H1 (cell line): ENCODE data around the gene LRRK1. TPM values are rescaled to one million over a fixed set of nuclear protein-coding genes. Genes with fewer than 3 reads are reported as not detected.
A peak's percentile ranks its signal among the peaks of the same experiment; 100 is the strongest.

Experiments used
- CTCF ChIA-PET: fragments of 300-600 bp; sonication (Branson Sonifier 250); formaldehyde crosslinking; loops from one replicate; lab custom pipeline; 2021; ENCODE audit not compliant: partially characterized antibody; lab: Charles Lee
- POLR2A ChIA-PET: fragments of 300-600 bp; sonication (Branson Sonifier 250); formaldehyde crosslinking; loops from one replicate; lab custom pipeline; 2021; ENCODE audit warnings: inconsistent platforms; ENCODE audit not compliant: partially characterized antibody; lab: Charles Lee
- DNase-seq, 2 experiments: peaks; one replicate each; pipeline versions ENCODE4 v3.0.0 to v3.0.0-alpha.2; 2010 to 2022; ENCODE audit warnings: low spot score in 2 of 2, low read depth in 1 of 2, mixed read lengths in 1 of 2
- FAIRE-seq: peaks from 2 replicates; lab custom pipeline; 2011; peaks lifted over from hg19 to GRCh38; lab: Jason Lieb, UNC
- H2AFZ ChIP-seq: 2 replicates; pipeline ENCODE4 v1.8.1; 2012; ENCODE audit warnings: low read length, inconsistent platforms
- H2AK5ac ChIP-seq: 2 replicates; pipeline ENCODE4 v1.6.1; 2013; ENCODE audit warnings: low read depth, low read length
- H2BK120ac ChIP-seq: replicated peaks from 2 replicates; pipeline ENCODE3; 2013; ENCODE audit warnings: low read depth, low read length, inconsistent platforms
- H2BK12ac ChIP-seq: 2 replicates; pipeline ENCODE4 v1.6.1; 2013; ENCODE audit warnings: low read depth, low read length
- H2BK15ac ChIP-seq: 2 replicates; pipeline ENCODE4 v1.6.1; 2013; ENCODE audit warnings: low read length
- H2BK20ac ChIP-seq: 2 replicates; pipeline ENCODE4 v1.6.1; 2013; ENCODE audit warnings: low read length
- H2BK5ac ChIP-seq: 2 replicates; pipeline ENCODE4 v1.6.1; 2013; ENCODE audit warnings: low read depth, low read length
- H3K14ac ChIP-seq: 2 replicates; pipeline ENCODE4 v1.6.1; 2013; ENCODE audit warnings: inconsistent platforms; ENCODE audit not compliant: insufficient read length
- H3K18ac ChIP-seq: 2 replicates; pipeline ENCODE4 v1.6.1; 2013; ENCODE audit warnings: low read length; ENCODE audit errors: extremely low read depth
- H3K23ac ChIP-seq: 2 replicates; pipeline ENCODE4 v1.6.1; 2013; ENCODE audit warnings: inconsistent platforms; ENCODE audit not compliant: insufficient read length
- H3K23me2 ChIP-seq: 2 replicates; pipeline ENCODE4 v1.6.1; 2013; ENCODE audit warnings: low read depth, low read length
- H3K27ac ChIP-seq: 2 replicates; pipeline ENCODE4 v1.6.1; 2011; ENCODE audit warnings: low read depth, low read length, inconsistent platforms
- H3K27me3 ChIP-seq, 4 experiments: replicated peaks in 1 of 4; 1 replicate in 1 of 4; 2 replicates in 3 of 4; pipeline versions ENCODE4 v1.6.1 to v1.8.1; 2011 to 2013; ENCODE audit warnings: low read length in 3 of 4, mild to moderate bottlenecking in 3 of 4, inconsistent platforms in 2 of 4, mixed read lengths in 2 of 4, moderate library complexity in 1 of 4; ENCODE audit not compliant: control insufficient read depth in 3 of 4, insufficient read depth in 3 of 4; ENCODE audit errors: extremely low read depth in 1 of 4
- H3K36me3 ChIP-seq, 4 experiments: 2 replicates each; pipeline versions ENCODE4 v1.6.1 to v1.8.1; 2011 to 2013; ENCODE audit warnings: mild to moderate bottlenecking in 4 of 4, low read length in 3 of 4, moderate library complexity in 2 of 4, control low read depth in 1 of 4, inconsistent platforms in 1 of 4; ENCODE audit not compliant: insufficient read depth in 4 of 4, control insufficient read depth in 2 of 4
- H3K4ac ChIP-seq: replicated peaks from 2 replicates; pipeline ENCODE3; 2013; ENCODE audit warnings: low read length, low read depth, mixed read lengths, inconsistent platforms; ENCODE audit not compliant: insufficient read length
- H3K4me1 ChIP-seq, 4 experiments: replicated peaks in 1 of 4; 1 replicate in 1 of 4; 2 replicates in 3 of 4; pipeline versions ENCODE4 v1.6.1 to v1.8.1; 2011 to 2013; ENCODE audit warnings: low read length in 3 of 4, inconsistent platforms in 2 of 4, mixed read lengths in 1 of 4; ENCODE audit not compliant: insufficient read depth in 4 of 4, control insufficient read depth in 3 of 4
- H3K4me2 ChIP-seq, 2 experiments: 2 replicates each; pipeline versions ENCODE4 v1.6.1 to v1.8.1; 2011 to 2013; ENCODE audit warnings: low read depth in 2 of 2, low read length in 2 of 2, control low read depth in 1 of 2, inconsistent platforms in 1 of 2, mild to moderate bottlenecking in 1 of 2; ENCODE audit not compliant: insufficient read depth in 1 of 2
- H3K4me3 ChIP-seq, 4 experiments: fragments of 200-600, 300-600 bp in 1 of 4; sonication (generic), shearing (Covaris generic), sonication (Bioruptor Twin) in 1 of 4; 2 replicates each; pipeline versions ENCODE4 v1.5.1 to v1.8.1; 2011 to 2016; ENCODE audit warnings: low read length in 4 of 4, low read depth in 3 of 4, control low read depth in 2 of 4, inconsistent platforms in 2 of 4, mild to moderate bottlenecking in 2 of 4, mixed read lengths in 1 of 4, moderate library complexity in 1 of 4; ENCODE audit not compliant: insufficient read depth in 2 of 4; ENCODE audit errors: extremely low read depth in 1 of 4
- H3K56ac ChIP-seq: replicated peaks from 2 replicates; pipeline ENCODE3; 2013; ENCODE audit warnings: low read depth, mild to moderate bottlenecking, mixed read lengths, low read length, inconsistent platforms; ENCODE audit not compliant: insufficient read length
- H3K79me1 ChIP-seq: 2 replicates; pipeline ENCODE4 v1.6.1; 2013; ENCODE audit warnings: low read depth, low read length, control low read depth
- H3K79me2 ChIP-seq, 2 experiments: 2 replicates each; pipeline versions ENCODE4 v1.6.1 to v1.8.1; 2012 to 2013; ENCODE audit warnings: low read length in 2 of 2, mild to moderate bottlenecking in 2 of 2, inconsistent platforms in 1 of 2; ENCODE audit not compliant: insufficient read depth in 2 of 2, control insufficient read depth in 1 of 2
- H3K9ac ChIP-seq, 4 experiments: replicated peaks in 1 of 4; 1 replicate in 1 of 4; 2 replicates in 3 of 4; pipeline versions ENCODE4 v1.6.1 to v1.8.1; 2011 to 2013; ENCODE audit warnings: low read depth in 3 of 4, low read length in 3 of 4, control low read depth in 2 of 4, mild to moderate bottlenecking in 2 of 4, moderate library complexity in 2 of 4, inconsistent platforms in 1 of 4; ENCODE audit errors: extremely low read depth in 1 of 4
- H3K9me3 ChIP-seq, 2 experiments: 2 replicates each; pipeline versions ENCODE4 v1.6.1 to v1.8.1; 2012 to 2013; ENCODE audit warnings: mild to moderate bottlenecking in 2 of 2, moderate library complexity in 2 of 2, control low read depth in 1 of 2, inconsistent platforms in 1 of 2, low read depth in 1 of 2, low read length in 1 of 2, mixed read lengths in 1 of 2; ENCODE audit not compliant: insufficient read depth in 2 of 2
- H4K20me1 ChIP-seq, 2 experiments: replicated peaks in 1 of 2; 2 replicates each; pipeline versions ENCODE3 to v1.8.1; 2011 to 2013; ENCODE audit warnings: inconsistent platforms in 2 of 2, low read length in 2 of 2, mild to moderate bottlenecking in 1 of 2; ENCODE audit not compliant: insufficient read depth in 2 of 2, control insufficient read depth in 1 of 2
- H4K5ac ChIP-seq: 2 replicates; pipeline ENCODE4 v1.6.1; 2013; ENCODE audit warnings: low read length, low read depth, mixed read lengths, inconsistent platforms; ENCODE audit not compliant: insufficient read length
- H4K8ac ChIP-seq: 2 replicates; pipeline ENCODE4 v1.8.0; 2013; ENCODE audit warnings: mild to moderate bottlenecking, moderate library complexity, low read length, inconsistent platforms; ENCODE audit not compliant: insufficient read depth; ENCODE audit errors: extremely low read depth
- H4K91ac ChIP-seq: replicated peaks from 2 replicates; pipeline ENCODE3; 2013; ENCODE audit warnings: low read length, mixed read lengths, inconsistent platforms; ENCODE audit not compliant: insufficient read length
- KDM1A ChIP-seq: fragments of 200-600, 300-600 bp; sonication (generic); IDR thresholded peaks from 2 replicates; pipeline ENCODE4 v1.7.1; 2016; ENCODE audit warnings: mild to moderate bottlenecking, low read length, borderline replicate concordance
- KDM5A ChIP-seq: fragments of 200-600 bp; IDR thresholded peaks from 2 replicates; pipeline ENCODE4 v1.7.1; 2012; ENCODE audit warnings: mild to moderate bottlenecking, low read length, inconsistent platforms, mixed read lengths
- WGBS, 2 experiments: shearing (Covaris generic) in 1 of 2; methylation state at CpG; one replicate each; pipeline versions ENCODE4 v1.1.6 to v1.1.7; 2013 to 2015; ENCODE audit warnings: low lambda C conversion rate in 2 of 2, mixed read lengths in 2 of 2, inconsistent platforms in 1 of 2, low coverage in 1 of 2, missing lambda C conversion rate in 1 of 2; ENCODE audit not compliant: insufficient replicate concordance in 2 of 2, insufficient coverage in 1 of 2, insufficient read length in 1 of 2; ENCODE audit errors: extremely low coverage in 1 of 2, missing lambda C conversion rate in 1 of 2; 5-methylcytosine and 5-hydroxymethylcytosine counted together
- polyA plus RNA-seq, 7 experiments: library from polyadenylated mRNA; depleted of rRNA in 3 of 7; stranded (reverse) in 5 of 7; unstranded in 2 of 7; fragments of >200 nt in 5 of 7; fragments of 200-250 nt in 2 of 7; gene quantifications; 1 replicate in 5 of 7; 2 replicates in 1 of 7; 4 replicates in 1 of 7; pipeline versions ENCODE4 v1.2.1 to v1.2.3, GENCODE V29; 2011 to 2013; ENCODE audit warnings: missing spikeins in 2 of 7, mixed read lengths in 2 of 7
- total RNA-seq: library from RNA; stranded (reverse); fragmentation: NEBNext Ultra II Directional; extraction: Animal tissue kit (Norgen Biotek cat#: 25700); gene quantifications from 2 replicates; pipeline ENCODE4 v1.2.1, GENCODE V29; 2021

Gene LRRK1
- total and polyA plus RNA-seq, 2 of the 8 experiments (the other 6 are each of a cell fraction or from before 2014, with no cell fraction given), result 1.2 to 3.6 TPM

- WGBS, 2 experiments, result 85% methylated on average over 10 of the region's 10 CpGs; no CpG with 5 or more reads in 1 of the 2 experiments
- H3K79me1 ChIP-seq, result no peaks in the 10 kb centered on the region
- no peak for DNase-seq
- no peaks in the 10 kb centered on the region for H3K9me3 ChIP-seq
- no peak overlapping the region for H2BK120ac ChIP-seq
- H2BK20ac ChIP-seq, result no peak overlapping the region
- H4K8ac ChIP-seq, result no peak overlapping the region
- H3K4me3 ChIP-seq, result no peak overlapping the region
- peaks cover 12% of the 10 kb centered on the region; the same call in 1 of the 2 replicates for H3K23me2 ChIP-seq
- H2AK5ac ChIP-seq, result 0 out of 2 replicates have a peak overlapping the region, but pooled peaks have one; percentile 69
- no peak overlapping the region for H3K14ac ChIP-seq
- no peak overlapping the region for H3K27ac ChIP-seq
- H3K18ac ChIP-seq, result no peak overlapping the region
- no peak overlapping the region for H3K56ac ChIP-seq
- no peaks in the 10 kb centered on the region for H3K79me2 ChIP-seq
- H3K9ac ChIP-seq, result no peak overlapping the region
- H4K91ac ChIP-seq, result no peak overlapping the region
- H4K5ac ChIP-seq, result no peak overlapping the region
- H2AFZ ChIP-seq, result no peak overlapping the region
- no peak for FAIRE-seq
- no peak overlapping the region for H2BK15ac ChIP-seq
- TF ChIP-seq KDM5A (no peak), KDM1A (0 out of 2 replicates have a peak, but pooled peaks have one; percentile 64)
- TF ChIP-seq, all 59 proteins: peak for 1
- Histone ChIP-seq H2BK5ac (no peak overlapping the region), H3K4ac (no peak overlapping the region), H3K36me3 (no peaks in the 10 kb centered on the region; a peak in 1 of 8 replicates), H3K4me2 (no peak overlapping the region), H2BK12ac (peak overlapping the region; percentile 69; the same call in 1 of the 2 replicates), H3K27me3 (peaks cover 16 to 52% (median 47%) of the 10 kb centered on the region in 4 experiments), H4K20me1 (no peaks in the 10 kb centered on the region), H3K4me1 (peaks cover 0 to 13% (median 8%) of the 10 kb centered on the region in 4 experiments; a peak in 5 of 7 replicates), H3K23ac (no peak overlapping the region)
- ChIA-PET CTCF (interaction anchor here (0.9 to 5.3 kb wide), 14 partner anchors 9 to 527 kb away, joined by 3 to 34 read pairs (median 6); partner anchors contain the start of gene LRRK1), POLR2A (interaction anchor here (1.1 kb wide), 1 partner anchor 187 kb away, joined by 3 read pairs; no protein-coding TSS in a partner anchor)
These were observed 41.6 kb upstream of the LRRK1 start for GRCh38 chr15:100877551-100877950.
